ENCODE measurements around the gene PEBP1. TPM values are rescaled to one million over a fixed set of nuclear protein-coding genes. Genes with fewer than 3 reads are reported as not detected.
A peak's percentile ranks its signal among the peaks of the same experiment; 100 is the strongest.

PEBP1 gene
- total RNA-seq, 4 donors from 2014 or later, result 166 to 237 (median 192) TPM

GRCh38 chr12:118185602-118186397 lies 49.9 kb downstream of the PEBP1 start:
- Histone ChIP-seq H3K4me1 (peaks cover 0 to 62% (median 19%) of the 10 kb centered on the region in 3 donors), H3K27me3 (no peaks in the 10 kb centered on the region), H3K4me3 (no peak overlapping the region), H3K27ac (no peak overlapping the region), H3K9me3 (no peaks in the 10 kb centered on the region), H3K36me3 (peaks cover 0 to 8% (median 5%) of the 10 kb centered on the region in 3 donors)
- intact Hi-C loops (cut with DNase I), result no loop called here
- WGBS, 2 donors, result 69 to 71% methylated on average over 5 of the region's 5 CpGs
- no peak for DNase-seq
- TF ChIP-seq CTCF (IDR thresholded peaks at IDR 0.05) (no peak), POLR2A (IDR thresholded peaks at IDR 0.05) (no peak)

- TF ChIP-seq POLR2A (IDR thresholded peaks at IDR 0.05), result no peak
- no peak for DNase-seq
- peak overlapping the region in 1 of 4 donors; percentile 2 for H3K4me3 ChIP-seq
- H3K9me3 ChIP-seq, result no peaks in the 10 kb centered on the region
- no peaks in the 10 kb centered on the region for H3K27me3 ChIP-seq
- peak overlapping the region in 3 of 4 donors; percentile 49 to 82 (median 78) for H3K27ac ChIP-seq
- peaks cover 0 to 54% (median 15%) of the 10 kb centered on the region in 3 donors for H3K4me1 ChIP-seq
- WGBS, 2 donors, result 61 to 66% methylated on average over 6 of the region's 6 CpGs
- intact Hi-C loops (cut with DNase I), result no loop called here
- no peaks in the 10 kb centered on the region for H3K36me3 ChIP-seq
Observed at GRCh38 chr12:118187751-118188435, 52.0 kb downstream of the PEBP1 start.

DNA sequence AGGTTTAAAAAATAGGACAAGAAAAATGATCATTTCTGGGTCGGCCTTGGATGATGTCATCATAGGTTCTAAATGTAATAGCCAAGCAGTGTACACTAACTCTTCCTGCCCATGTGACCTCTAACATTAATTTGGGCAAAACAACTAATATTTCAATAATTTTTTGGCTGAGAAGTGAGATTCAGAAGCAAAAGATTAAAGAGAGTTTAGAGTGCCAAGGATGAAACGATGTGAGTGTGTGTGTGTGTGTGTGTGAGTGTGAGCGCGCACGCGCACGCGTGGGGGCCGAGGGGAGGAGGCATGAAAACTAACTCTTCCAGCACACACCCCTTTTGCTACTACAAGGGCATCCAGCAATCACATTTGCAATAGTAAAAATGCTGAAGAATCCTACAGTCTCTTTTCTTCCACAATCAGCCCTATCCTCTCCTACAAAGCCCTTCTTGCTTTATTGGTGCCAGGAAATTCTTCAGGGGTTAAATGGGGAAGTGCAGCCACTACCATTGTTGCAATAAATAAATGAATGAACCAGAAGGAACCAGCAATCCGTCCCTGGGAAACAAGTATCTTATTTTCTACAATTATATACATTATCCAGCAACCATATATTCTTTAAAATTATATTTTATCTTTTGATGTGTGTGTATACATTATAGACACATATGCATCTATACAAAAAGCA lies 52.9 kb downstream of the PEBP1 start:
- no peak for DNase-seq
- Histone ChIP-seq H3K36me3 (peaks cover 0 to 9% (median 0%) of the 10 kb centered on the region in 3 donors), H3K27me3 (no peaks in the 10 kb centered on the region), H3K4me1 (peaks cover 0 to 49% (median 15%) of the 10 kb centered on the region in 3 donors), H3K9me3 (no peaks in the 10 kb centered on the region), H3K27ac (peak overlapping the region; percentile 16 to 82 (median 64)), H3K4me3 (peak overlapping the region in 3 of 4 donors; percentile 2 to 46 (median 30))
- 35 to 41% methylated on average over 10 of the region's 10 CpGs for WGBS, 2 donors
- intact Hi-C loops (cut with DNase I), result no loop called here
- no peak for TF ChIP-seq POLR2A (IDR thresholded peaks at IDR 0.05)
- no peak for TF ChIP-seq CTCF (IDR thresholded peaks at IDR 0.05)

DNA sequence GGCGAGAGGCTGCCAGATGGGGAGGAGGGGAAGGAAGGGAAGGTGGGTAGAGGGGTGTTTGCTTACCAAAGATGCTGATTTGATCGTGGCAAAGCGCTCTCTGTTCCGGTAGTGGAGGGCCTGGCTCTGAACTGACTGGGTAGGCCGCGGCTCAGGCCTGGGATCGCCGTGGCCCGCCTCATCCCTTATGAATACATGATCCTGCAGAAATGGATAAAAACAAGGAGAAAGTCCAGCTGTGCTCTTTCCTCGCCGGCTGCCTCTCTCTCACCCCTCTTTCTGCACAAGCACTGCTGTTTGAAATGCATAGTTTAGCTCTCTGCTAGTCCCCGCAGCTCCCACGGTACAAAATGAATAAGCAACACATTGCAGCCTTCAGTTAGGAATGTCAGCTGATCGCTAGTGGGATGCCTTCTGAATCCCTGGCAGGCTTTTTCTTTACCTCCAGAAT lies 53.8 kb downstream of the PEBP1 start:
- Histone ChIP-seq H3K4me1 (peaks cover 0 to 49% (median 15%) of the 10 kb centered on the region in 3 donors), H3K27me3 (no peaks in the 10 kb centered on the region), H3K9me3 (no peaks in the 10 kb centered on the region), H3K36me3 (peaks cover 0 to 18% (median 0%) of the 10 kb centered on the region in 3 donors), H3K27ac (peak overlapping the region; percentile 40 to 82 (median 80)), H3K4me3 (peak overlapping the region; percentile 0 to 56 (median 28))
- 22 to 28% methylated on average over 12 to 13 of the region's 14 CpGs for WGBS, 2 donors
- TF ChIP-seq POLR2A (IDR thresholded peaks at IDR 0.05) (no peak), CTCF (IDR thresholded peaks at IDR 0.05) (no peak)
- DNase-seq, result no peak
- intact Hi-C loops (cut with DNase I), result no loop called here

DNA sequence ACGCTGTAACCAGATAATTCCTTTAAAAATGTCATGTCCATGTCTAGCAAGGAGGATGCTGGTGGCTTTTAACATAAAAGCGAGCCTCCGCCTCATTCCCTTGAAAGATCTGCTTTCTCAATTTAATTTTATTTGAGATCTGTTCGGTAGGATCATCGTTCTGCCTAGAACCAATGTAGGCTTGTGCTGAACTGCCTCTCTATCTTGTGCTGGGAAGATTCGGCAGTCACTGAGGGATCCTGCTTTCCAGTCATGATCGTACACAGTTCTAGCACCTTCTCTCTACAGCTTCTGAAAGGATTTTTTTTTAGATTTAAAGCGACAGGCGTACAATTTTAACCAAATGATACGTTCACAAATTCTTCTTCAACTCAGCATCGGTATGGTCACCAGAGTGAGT lies 54.3 kb downstream of the PEBP1 start:
- TF ChIP-seq POLR2A (IDR thresholded peaks at IDR 0.05), result no peak
- TF ChIP-seq CTCF (IDR thresholded peaks at IDR 0.05), result no peak
- Histone ChIP-seq H3K27ac (peak overlapping the region; percentile 40 to 82 (median 80)), H3K36me3 (peaks cover 0 to 21% (median 0%) of the 10 kb centered on the region in 3 donors), H3K4me3 (peak overlapping the region; percentile 0 to 56 (median 28)), H3K9me3 (no peaks in the 10 kb centered on the region), H3K4me1 (peaks cover 0 to 49% (median 15%) of the 10 kb centered on the region in 3 donors), H3K27me3 (no peaks in the 10 kb centered on the region)
- 40 to 42% methylated on average over 11 of the region's 11 CpGs for WGBS, 2 donors
- no peak for DNase-seq
- intact Hi-C loops (cut with DNase I), result no loop called here
